ENCODE results near the gene VAPB. TPM values are rescaled to one million over a fixed set of nuclear protein-coding genes. Genes with fewer than 3 reads are reported as not detected.

VAPB gene
- total RNA-seq, 1 donor from 2014 or later = 36.2 TPM

DNA sequence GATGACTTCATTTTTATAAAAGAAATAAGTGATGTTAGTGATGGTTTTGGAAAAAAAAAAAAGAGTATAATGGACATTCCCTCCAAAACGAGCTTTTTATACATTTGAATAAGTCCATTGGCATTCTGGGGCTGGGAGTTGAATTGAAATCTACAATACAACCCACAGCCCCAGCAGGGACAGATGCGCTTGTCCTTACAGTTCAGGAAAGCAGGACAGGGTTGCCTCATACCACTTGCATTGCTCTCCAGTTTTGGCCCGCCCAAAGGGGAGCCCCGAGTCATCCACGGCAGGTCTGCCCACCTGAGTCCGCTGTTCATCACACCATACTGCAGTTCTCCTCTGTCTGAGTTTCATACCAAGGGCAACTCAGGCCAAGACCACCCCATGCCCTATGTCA, 46.2 kb downstream of the VAPB start:
- Mint-ChIP-seq H3K27ac (peak overlapping the region; percentile 1), H3K4me3 (ENCODE audit: low read depth) (no peak overlapping the region), H3K9me3 (no peaks in the 10 kb centered on the region), H3K27me3 (ENCODE audit: low read depth) (no peaks in the 10 kb centered on the region), H3K36me3 (ENCODE audit: low read depth) (peaks cover 69% of the 10 kb centered on the region), H3K4me1 (ENCODE audit: low read depth) (peaks cover 53% of the 10 kb centered on the region)
- DNase-seq (ENCODE audit: low spot score) = no peak
- intact Hi-C loops (cut with micrococcal nuclease) = no loop called here

DNA sequence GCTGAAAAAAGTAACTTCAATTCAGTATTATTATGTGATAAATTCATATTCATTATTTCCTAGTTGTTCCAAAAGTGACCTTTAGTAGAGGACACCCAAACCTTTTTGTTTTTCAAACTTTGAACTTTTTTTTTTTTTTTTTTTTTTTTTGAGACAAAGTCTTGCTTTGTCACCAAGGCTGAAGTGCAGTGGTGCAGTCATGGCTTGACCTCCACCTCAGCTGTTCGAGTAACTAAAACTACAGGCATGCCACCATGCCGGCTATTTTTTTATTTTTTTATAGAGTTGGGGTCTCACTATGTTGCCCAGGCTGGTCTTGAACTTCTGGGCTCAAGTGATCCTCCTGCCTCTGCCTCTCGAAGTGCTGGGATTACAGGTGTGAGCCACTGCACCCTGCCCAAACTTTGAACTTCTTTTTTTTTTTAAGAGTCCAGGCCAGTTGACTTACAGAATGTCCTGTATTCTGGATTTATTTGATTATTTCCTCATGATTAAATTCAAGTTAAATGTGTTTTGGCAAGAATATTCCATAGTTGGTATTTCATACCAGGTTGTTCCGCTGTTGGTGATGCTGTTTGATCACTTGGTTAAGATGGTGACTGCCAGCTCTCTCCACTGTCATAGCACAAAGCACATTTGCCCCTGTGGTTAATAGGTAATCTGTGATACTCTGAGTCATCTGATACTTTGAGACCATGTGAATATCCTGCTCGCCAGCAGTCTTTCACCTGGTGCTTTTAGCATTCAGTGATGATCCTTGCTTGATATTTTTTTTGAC, 48.0 kb downstream of the VAPB start:
- Mint-ChIP-seq H3K4me1 (ENCODE audit: low read depth) (peaks cover 55% of the 10 kb centered on the region), H3K36me3 (ENCODE audit: low read depth) (peaks cover 66% of the 10 kb centered on the region), H3K27me3 (ENCODE audit: low read depth) (no peaks in the 10 kb centered on the region)

DNA sequence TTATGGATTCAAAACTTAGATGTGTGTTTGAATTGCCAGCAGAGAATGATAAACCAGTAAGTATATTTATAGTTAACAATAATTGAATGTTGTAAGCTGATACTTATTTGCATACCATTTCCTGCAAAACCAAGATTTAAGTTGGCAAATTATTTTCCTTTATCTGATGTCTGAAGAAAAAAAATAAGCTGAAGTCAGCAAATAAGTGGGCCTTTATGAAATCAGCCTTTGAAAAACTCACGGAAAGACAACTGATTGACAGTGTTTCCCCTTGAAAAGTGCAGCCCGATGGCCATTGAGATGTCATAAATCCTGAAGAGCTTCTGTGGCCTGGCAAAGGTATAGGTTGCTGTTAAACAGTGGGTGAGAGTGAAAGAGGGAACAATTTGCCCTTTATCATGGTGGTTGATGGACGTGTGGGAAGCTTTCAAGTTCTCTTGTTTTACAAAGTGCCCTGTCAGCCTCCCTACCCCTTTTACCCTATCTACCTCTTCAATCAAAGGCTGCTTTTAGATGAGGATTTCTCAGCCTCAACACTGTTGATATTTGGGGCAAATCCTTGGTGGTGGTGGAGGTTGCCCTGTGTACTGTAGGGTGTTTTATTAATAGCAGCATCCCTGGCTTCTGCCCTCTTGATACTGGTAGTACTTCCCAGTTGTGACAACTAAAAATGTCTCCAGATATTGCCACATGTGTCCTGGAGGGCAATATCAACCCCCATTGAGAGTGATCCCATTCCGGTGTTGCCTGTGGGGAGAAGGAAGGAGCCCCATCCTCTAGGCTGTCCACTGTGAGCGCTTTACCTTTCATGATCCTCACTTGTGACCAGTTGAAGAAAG, 50.2 kb downstream of the VAPB start:
- H3K27ac Mint-ChIP-seq = peak overlapping the region; percentile 60
- H3K4me1 Mint-ChIP-seq (ENCODE audit: low read depth) = peaks cover 40% of the 10 kb centered on the region
- intact Hi-C loops (cut with micrococcal nuclease) = no loop called here
- H3K9me3 Mint-ChIP-seq = no peaks in the 10 kb centered on the region
- DNase-seq (ENCODE audit: low spot score) = no peak
- no peak overlapping the region for H3K4me3 Mint-ChIP-seq (ENCODE audit: low read depth)
- H3K27me3 Mint-ChIP-seq (ENCODE audit: low read depth) = no peaks in the 10 kb centered on the region
- peaks cover 65% of the 10 kb centered on the region for H3K36me3 Mint-ChIP-seq (ENCODE audit: low read depth)

More for the DNA sequence above, 48.0 kb downstream of the VAPB start:
- no peaks in the 10 kb centered on the region for H3K9me3 Mint-ChIP-seq
- no peak overlapping the region for H3K27ac Mint-ChIP-seq
- DNase-seq (ENCODE audit: low spot score) = no peak
- intact Hi-C loops (cut with micrococcal nuclease) = no loop called here
- H3K4me3 Mint-ChIP-seq (ENCODE audit: low read depth) = no peak overlapping the region

DNA sequence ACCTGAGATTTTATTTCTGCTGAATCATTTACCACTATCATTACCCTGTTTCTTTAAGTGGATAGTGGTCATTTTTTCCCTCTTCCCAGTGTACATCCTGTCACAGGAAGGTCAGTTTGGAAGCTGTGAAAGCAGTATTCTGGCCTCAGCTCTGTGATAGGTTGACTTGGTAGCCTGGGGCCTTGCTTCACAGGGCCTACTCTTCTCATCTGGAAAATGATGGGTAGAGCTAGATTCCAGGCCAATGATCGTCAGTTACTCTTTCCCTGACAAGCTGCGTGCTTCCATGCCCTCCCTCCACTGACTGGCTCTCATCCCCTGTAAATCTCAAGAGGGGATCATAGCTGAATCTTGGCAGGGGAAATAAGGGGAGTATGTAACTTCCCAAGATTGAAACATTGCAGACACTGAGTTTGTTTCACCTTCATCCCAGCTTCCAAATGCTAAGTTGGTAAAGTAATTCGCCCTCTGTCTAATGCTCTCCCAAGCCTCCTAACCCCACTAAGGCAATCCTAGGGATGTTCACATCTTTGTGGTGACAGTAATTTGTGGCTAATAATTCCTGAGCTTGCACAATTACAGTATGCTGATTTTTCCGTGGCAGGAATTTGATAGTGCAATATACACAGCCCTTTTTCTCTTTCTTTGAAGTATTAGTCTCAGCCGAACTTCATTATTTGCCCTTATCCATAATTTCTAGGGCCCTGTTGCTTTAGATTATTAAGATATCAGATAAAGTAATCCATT, 51.2 kb downstream of the VAPB start:
- no peaks in the 10 kb centered on the region for H3K9me3 Mint-ChIP-seq
- no peak overlapping the region for H3K27ac Mint-ChIP-seq
- H3K36me3 Mint-ChIP-seq (ENCODE audit: low read depth) = peaks cover 66% of the 10 kb centered on the region
- no peaks in the 10 kb centered on the region for H3K27me3 Mint-ChIP-seq (ENCODE audit: low read depth)
- intact Hi-C loops (cut with micrococcal nuclease) = no loop called here
- no peak for DNase-seq (ENCODE audit: low spot score)
- H3K4me1 Mint-ChIP-seq (ENCODE audit: low read depth) = peaks cover 46% of the 10 kb centered on the region
- no peak overlapping the region for H3K4me3 Mint-ChIP-seq (ENCODE audit: low read depth)

DNA sequence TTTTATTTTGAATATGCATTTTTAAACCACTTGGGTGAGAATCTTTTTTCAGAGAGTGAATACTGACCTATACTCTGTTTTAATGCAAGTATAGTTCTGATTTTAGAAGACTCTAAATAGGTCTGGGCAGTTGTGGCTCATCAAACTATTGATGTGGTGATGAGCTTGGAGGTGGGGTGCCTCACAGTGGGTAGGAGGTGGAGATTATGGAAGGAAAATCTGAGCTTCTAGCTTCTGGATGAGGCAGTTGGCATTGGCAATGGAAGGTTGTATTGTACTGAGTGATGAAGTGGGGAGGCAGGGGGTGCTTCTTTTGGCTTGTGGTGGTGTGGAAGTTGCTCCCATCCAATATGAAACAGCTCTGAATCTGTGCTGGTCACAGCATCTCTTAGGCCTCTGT, 52.7 kb downstream of the VAPB start:
- peaks cover 46% of the 10 kb centered on the region for H3K4me1 Mint-ChIP-seq (ENCODE audit: low read depth)
- intact Hi-C loops (cut with micrococcal nuclease) = no loop called here
- H3K36me3 Mint-ChIP-seq (ENCODE audit: low read depth) = peaks cover 69% of the 10 kb centered on the region
- no peak overlapping the region for H3K4me3 Mint-ChIP-seq (ENCODE audit: low read depth)
- H3K27ac Mint-ChIP-seq = peak overlapping the region; percentile 55
- DNase-seq (ENCODE audit: low spot score) = no peak
- no peaks in the 10 kb centered on the region for H3K9me3 Mint-ChIP-seq
- H3K27me3 Mint-ChIP-seq (ENCODE audit: low read depth) = no peaks in the 10 kb centered on the region

DNA sequence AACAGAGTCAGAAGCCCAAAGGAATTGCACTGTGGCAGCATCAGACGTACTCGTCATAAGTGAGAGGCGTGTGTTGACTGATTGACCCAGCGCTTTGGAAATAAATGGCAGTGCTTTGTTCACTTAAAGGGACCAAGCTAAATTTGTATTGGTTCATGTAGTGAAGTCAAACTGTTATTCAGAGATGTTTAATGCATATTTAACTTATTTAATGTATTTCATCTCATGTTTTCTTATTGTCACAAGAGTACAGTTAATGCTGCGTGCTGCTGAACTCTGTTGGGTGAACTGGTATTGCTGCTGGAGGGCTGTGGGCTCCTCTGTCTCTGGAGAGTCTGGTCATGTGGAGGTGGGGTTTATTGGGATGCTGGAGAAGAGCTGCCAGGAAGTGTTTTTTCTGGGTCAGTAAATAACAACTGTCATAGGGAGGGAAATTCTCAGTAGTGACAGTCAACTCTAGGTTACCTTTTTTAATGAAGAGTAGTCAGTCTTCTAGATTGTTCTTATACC, 55.8 kb downstream of the VAPB start:
- no peaks in the 10 kb centered on the region for H3K27me3 Mint-ChIP-seq (ENCODE audit: low read depth)

DNA sequence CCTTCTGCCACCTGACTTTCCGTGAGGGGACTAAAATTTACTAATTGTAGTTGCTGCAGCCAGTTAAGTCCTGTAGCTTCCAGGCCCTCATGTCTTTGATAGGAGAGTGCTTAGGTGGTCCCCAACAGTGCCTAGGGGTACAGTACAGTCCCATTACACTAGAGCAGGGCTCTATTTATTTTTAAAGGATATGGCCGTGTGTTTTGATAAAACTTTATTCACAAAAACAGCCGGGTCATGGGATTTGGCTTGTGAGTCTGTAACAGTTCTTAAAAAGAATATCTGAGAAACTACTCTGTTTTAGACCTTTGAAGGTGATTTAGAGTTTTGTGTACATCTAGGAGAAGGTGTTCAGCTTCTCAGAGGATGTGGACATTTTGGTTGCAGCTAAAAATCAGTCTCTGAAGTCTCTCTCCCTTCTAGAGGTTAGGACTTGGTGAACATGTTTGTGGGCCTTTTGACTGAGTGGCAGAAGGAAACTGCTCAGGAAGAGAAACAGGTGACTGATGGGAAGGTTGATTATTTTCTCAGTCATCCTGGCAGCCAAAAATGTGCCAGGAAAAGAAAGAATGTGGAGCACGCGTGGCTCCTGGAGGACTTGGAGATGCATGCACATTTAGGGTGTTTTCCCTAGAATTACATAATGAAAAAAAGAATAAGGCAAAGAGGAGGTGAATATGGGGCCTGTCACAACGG, 57.4 kb downstream of the VAPB start:
- Mint-ChIP-seq H3K4me3 (ENCODE audit: low read depth) (no peak overlapping the region), H3K27me3 (ENCODE audit: low read depth) (no peaks in the 10 kb centered on the region), H3K27ac (no peak overlapping the region), H3K4me1 (ENCODE audit: low read depth) (peaks cover 22% of the 10 kb centered on the region), H3K9me3 (no peaks in the 10 kb centered on the region), H3K36me3 (ENCODE audit: low read depth) (peaks cover 55% of the 10 kb centered on the region)
- no peak for DNase-seq (ENCODE audit: low spot score)
- intact Hi-C loops (cut with micrococcal nuclease) = loop anchor here (5.0 kb wide), 1 partner anchor 139 kb away; the partner anchor contains the start of gene RAB22A

More for the DNA sequence above, 55.8 kb downstream of the VAPB start:
- no peak for DNase-seq (ENCODE audit: low spot score)
- Mint-ChIP-seq H3K9me3 (no peaks in the 10 kb centered on the region), H3K4me1 (ENCODE audit: low read depth) (peaks cover 28% of the 10 kb centered on the region), H3K27ac (peak overlapping the region; percentile 30), H3K36me3 (ENCODE audit: low read depth) (peaks cover 57% of the 10 kb centered on the region), H3K4me3 (ENCODE audit: low read depth) (no peak overlapping the region)
- intact Hi-C loops (cut with micrococcal nuclease) = loop anchor here (5.0 kb wide), 1 partner anchor 138 kb away; the partner anchor contains the start of gene RAB22A

DNA sequence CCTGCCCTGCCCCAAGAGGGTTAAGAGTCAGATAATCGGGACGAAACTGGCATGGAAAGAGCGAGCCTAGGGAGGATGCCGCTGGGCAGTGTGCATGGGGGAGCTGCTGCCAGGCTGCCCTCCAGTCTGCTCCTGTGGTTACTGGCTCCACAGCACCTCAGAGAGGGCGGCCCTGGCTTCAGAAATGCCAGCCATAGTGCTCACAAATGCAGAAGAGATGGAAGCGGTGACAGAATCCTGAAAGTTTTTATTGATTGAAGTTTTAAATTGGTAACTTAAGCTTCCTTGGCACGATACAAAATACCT, 57.9 kb downstream of the VAPB start:
- no peak for DNase-seq (ENCODE audit: low spot score)
- intact Hi-C loops (cut with micrococcal nuclease) = loop anchor here (5.0 kb wide), 1 partner anchor 140 kb away; the partner anchor contains the start of gene RAB22A
- Mint-ChIP-seq H3K27ac (no peak overlapping the region), H3K4me1 (ENCODE audit: low read depth) (peaks cover 19% of the 10 kb centered on the region), H3K27me3 (ENCODE audit: low read depth) (no peaks in the 10 kb centered on the region), H3K4me3 (ENCODE audit: low read depth) (no peak overlapping the region), H3K36me3 (ENCODE audit: low read depth) (peaks cover 58% of the 10 kb centered on the region), H3K9me3 (no peaks in the 10 kb centered on the region)

DNA sequence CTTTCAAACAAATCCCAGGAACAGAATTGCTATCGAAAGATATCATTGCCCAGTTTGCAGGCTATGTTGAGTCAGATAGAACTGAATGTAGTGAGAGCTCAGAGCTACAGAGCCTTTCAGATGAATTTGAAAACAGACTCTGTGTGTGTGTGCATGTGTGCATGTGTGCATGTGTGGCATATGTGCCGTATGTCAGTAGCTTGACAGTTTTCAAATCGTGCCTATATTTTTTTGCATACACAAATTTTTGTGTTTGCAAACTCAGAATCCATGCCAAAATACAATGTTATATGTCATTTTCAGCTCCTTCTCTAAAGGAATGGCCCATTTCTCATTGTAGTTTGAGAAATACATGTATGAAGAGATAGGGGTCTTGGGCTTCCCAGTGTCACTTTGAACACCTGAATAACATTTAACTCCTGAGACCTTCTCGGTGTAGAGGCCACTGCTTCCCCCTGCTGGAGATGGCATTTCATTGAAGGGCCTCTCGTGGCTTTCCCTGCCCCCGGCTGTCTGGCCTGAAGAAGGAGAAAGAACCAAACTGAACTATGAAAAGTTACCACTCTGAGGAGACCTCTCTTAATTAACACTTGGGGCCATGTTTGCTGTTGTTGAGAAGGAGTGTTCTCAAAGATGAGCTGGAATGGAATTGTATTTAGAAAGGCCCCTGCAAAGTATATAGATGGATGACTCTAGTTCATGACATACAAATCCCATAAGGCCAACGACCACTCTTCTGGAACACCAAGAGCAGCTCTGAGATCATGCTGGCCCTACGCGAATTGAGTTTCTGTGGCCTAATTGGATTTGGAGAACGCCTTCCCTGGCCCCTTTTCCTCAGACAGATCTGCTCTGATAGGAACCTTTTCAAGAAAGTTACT, 58.7 kb downstream of the VAPB start:
- intact Hi-C loops (cut with micrococcal nuclease) = loop anchor here (2.0 to 5.0 kb wide), 2 partner anchors 140 to 211 kb away; partner anchors contain the start of gene RAB22A

DNA sequence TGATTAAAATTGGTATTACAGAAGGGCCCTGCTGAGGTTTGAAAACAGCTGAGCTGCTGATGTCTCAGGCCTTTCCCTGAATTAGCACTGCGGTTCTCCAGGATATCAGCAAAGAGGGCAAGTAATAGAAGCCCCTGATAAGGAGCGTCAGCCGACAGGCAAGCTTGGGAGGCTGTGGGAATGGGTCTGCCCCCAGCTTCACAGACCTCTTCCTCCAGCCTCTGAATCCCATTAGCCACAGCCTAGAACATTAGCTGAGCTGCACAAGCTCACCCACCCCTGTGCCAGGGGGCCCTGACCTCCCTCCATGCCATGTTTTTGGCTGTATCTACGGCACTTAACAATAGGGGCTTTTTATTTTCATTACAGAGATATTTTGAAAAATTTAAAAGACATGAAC, 59.9 kb downstream of the VAPB start:
- H3K36me3 Mint-ChIP-seq (ENCODE audit: low read depth) = peaks cover 50% of the 10 kb centered on the region
- peaks cover 1% of the 10 kb centered on the region for H3K9me3 Mint-ChIP-seq
- intact Hi-C loops (cut with micrococcal nuclease) = loop anchor here (2.0 to 5.0 kb wide), 2 partner anchors 142 to 212 kb away; partner anchors contain the start of gene RAB22A
- DNase-seq (ENCODE audit: low spot score) = no peak
- H3K27me3 Mint-ChIP-seq (ENCODE audit: low read depth) = no peaks in the 10 kb centered on the region
- no peak overlapping the region for H3K27ac Mint-ChIP-seq
- H3K4me3 Mint-ChIP-seq (ENCODE audit: low read depth) = no peak overlapping the region
- H3K4me1 Mint-ChIP-seq (ENCODE audit: low read depth) = peaks cover 18% of the 10 kb centered on the region

More for the DNA sequence above, 58.7 kb downstream of the VAPB start:
- peaks cover 21% of the 10 kb centered on the region for H3K4me1 Mint-ChIP-seq (ENCODE audit: low read depth)
- H3K27ac Mint-ChIP-seq = no peak overlapping the region
- peak; percentile 27 for DNase-seq (ENCODE audit: low spot score)
- H3K36me3 Mint-ChIP-seq (ENCODE audit: low read depth) = peaks cover 54% of the 10 kb centered on the region
- H3K9me3 Mint-ChIP-seq = no peaks in the 10 kb centered on the region
- H3K4me3 Mint-ChIP-seq (ENCODE audit: low read depth) = no peak overlapping the region
- no peaks in the 10 kb centered on the region for H3K27me3 Mint-ChIP-seq (ENCODE audit: low read depth)

DNA sequence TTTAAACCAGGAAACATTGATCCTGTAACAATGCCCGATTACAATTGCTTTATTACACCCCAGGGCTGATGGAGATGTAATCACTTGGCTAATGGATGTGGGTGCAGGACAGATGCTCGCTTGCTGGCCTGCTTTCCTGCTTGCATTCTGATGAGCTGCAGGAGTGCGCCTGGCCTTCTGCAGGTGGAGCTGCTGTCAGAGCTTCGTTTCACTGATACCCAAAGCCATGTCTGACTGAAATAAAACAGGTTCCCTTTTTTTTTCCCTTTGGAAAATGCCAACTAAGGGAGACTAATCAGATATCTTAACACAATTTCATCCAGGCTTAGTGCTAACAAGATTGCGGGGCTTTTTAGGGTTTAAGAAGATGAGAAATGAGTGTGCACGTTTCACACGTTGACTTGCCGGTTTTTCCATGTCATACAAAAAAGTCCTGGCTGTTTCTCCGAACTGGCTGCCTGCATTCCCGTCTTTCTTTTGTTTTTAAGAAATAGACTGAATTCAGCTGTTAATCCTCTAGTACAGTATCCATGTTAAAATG, 60.7 kb downstream of the VAPB start:
- no peak for DNase-seq (ENCODE audit: low spot score)
- Mint-ChIP-seq H3K4me1 (ENCODE audit: low read depth) (peaks cover 14% of the 10 kb centered on the region), H3K36me3 (ENCODE audit: low read depth) (peaks cover 48% of the 10 kb centered on the region), H3K9me3 (peaks cover 9% of the 10 kb centered on the region), H3K4me3 (ENCODE audit: low read depth) (no peak overlapping the region), H3K27me3 (ENCODE audit: low read depth) (no peaks in the 10 kb centered on the region), H3K27ac (no peak overlapping the region)
- intact Hi-C loops (cut with micrococcal nuclease) = loop anchor here (2.0 to 5.0 kb wide), 2 partner anchors 142 to 213 kb away; partner anchors contain the start of gene RAB22A
